ENCODE measurements around the gene GABBR1.

DNA sequence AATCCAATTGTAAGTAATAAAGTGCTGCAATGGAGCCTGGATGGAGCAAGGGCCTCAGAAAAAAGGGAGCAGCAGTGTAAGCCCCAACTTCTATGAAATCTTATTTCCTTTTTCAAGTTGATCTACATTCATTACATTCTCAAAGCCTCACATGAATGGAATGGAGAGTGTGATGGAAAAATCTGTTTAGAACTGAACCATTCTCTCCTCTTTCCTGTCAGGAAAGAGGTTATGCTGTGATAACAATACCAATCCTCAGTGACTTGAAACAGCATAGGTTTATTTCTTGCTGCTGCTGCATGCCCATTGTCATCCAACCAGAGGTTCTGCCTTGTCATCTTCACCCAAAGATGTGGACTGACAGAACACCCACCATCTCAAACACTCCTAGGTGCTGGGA lies 56.9 kb downstream of the GABBR1 start:
- no peak for TF ChIP-seq EZH2 (IDR thresholded peaks at IDR 0.05; ENCODE audit: borderline replicate concordance, insufficient read depth, low read depth, low read length, poor library complexity, severe bottlenecking)
- TF ChIP-seq, protein P1, sequence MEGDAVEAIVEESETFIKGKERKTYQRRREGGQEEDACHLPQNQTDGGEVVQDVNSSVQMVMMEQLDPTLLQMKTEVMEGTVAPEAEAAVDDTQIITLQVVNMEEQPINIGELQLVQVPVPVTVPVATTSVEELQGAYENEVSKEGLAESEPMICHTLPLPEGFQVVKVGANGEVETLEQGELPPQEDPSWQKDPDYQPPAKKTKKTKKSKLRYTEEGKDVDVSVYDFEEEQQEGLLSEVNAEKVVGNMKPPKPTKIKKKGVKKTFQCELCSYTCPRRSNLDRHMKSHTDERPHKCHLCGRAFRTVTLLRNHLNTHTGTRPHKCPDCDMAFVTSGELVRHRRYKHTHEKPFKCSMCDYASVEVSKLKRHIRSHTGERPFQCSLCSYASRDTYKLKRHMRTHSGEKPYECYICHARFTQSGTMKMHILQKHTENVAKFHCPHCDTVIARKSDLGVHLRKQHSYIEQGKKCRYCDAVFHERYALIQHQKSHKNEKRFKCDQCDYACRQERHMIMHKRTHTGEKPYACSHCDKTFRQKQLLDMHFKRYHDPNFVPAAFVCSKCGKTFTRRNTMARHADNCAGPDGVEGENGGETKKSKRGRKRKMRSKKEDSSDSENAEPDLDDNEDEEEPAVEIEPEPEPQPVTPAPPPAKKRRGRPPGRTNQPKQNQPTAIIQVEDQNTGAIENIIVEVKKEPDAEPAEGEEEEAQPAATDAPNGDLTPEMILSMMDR (IDR thresholded peaks at IDR 0.05) = no peak
